ENCODE data around the gene ACVR1. TPM values are rescaled to one million over a fixed set of nuclear protein-coding genes. Genes with fewer than 3 reads are reported as not detected.
A peak's percentile ranks its signal among the peaks of the same experiment; 100 is the strongest.

Gene ACVR1
- total and polyA plus RNA-seq, 9 of the 15 experiments (the other 6 are each of a cell fraction or from before 2014, with no cell fraction given): 3.8 to 14.3 (median 6.9) TPM

- no peak for TF ChIP-seq AFF4 (CRISPR knock-in tag; IDR thresholded peaks at IDR 0.05)
- no peak for TF ChIP-seq HOMEZ (CRISPR knock-in tag; IDR thresholded peaks at IDR 0.05)
- TF ChIP-seq ELF2 (CRISPR knock-in tag; IDR thresholded peaks at IDR 0.05): no peak
- TF ChIP-seq NR2C2 (CRISPR knock-in tag; IDR thresholded peaks at IDR 0.05): no peak
- TF ChIP-seq NR2C2 (tag; IDR thresholded peaks at IDR 0.05): peak; percentile 30
- peak; percentile 61 for TF ChIP-seq NCOR1 (IDR thresholded peaks at IDR 0.05)
- no peak for TF ChIP-seq NR3C1 (CRISPR knock-in tag; IDR thresholded peaks at IDR 0.05)
- TF ChIP-seq, protein P1, sequence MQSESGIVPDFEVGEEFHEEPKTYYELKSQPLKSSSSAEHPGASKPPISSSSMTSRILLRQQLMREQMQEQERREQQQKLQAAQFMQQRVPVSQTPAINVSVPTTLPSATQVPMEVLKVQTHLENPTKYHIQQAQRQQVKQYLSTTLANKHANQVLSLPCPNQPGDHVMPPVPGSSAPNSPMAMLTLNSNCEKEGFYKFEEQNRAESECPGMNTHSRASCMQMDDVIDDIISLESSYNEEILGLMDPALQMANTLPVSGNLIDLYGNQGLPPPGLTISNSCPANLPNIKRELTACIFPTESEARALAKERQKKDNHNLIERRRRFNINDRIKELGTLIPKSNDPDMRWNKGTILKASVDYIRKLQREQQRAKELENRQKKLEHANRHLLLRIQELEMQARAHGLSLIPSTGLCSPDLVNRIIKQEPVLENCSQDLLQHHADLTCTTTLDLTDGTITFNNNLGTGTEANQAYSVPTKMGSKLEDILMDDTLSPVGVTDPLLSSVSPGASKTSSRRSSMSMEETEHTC (IDR thresholded peaks at IDR 0.05): no peak
- no peak for TF ChIP-seq ZNF436 (CRISPR knock-in tag; IDR thresholded peaks at IDR 0.05)
- no peak for TF ChIP-seq ZNF699 (CRISPR knock-in tag; IDR thresholded peaks at IDR 0.05; ENCODE audit: insufficient replicate concordance)
- TF ChIP-seq KLF10 (CRISPR knock-in tag; IDR thresholded peaks at IDR 0.05): no peak
- TF ChIP-seq, protein P2, sequence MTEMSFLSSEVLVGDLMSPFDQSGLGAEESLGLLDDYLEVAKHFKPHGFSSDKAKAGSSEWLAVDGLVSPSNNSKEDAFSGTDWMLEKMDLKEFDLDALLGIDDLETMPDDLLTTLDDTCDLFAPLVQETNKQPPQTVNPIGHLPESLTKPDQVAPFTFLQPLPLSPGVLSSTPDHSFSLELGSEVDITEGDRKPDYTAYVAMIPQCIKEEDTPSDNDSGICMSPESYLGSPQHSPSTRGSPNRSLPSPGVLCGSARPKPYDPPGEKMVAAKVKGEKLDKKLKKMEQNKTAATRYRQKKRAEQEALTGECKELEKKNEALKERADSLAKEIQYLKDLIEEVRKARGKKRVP (CRISPR knock-in tag; IDR thresholded peaks at IDR 0.05): no peak
- TF ChIP-seq SPI1 (IDR thresholded peaks at IDR 0.05; ENCODE audit: borderline replicate concordance, low read depth, low read length): peak; percentile 93
- no peak for TF ChIP-seq HDAC8 (tag; IDR thresholded peaks at IDR 0.05)
- no peak for TF ChIP-seq E4F1 (CRISPR knock-in tag; IDR thresholded peaks at IDR 0.05; ENCODE audit: borderline replicate concordance)
- TF ChIP-seq CAMTA2 (CRISPR knock-in tag; conservative IDR thresholded peaks at IDR 0.05): no peak
- peak; percentile 44 for TF ChIP-seq RBBP5 (IDR thresholded peaks at IDR 0.05; ENCODE audit: borderline replicate concordance, insufficient read depth, low read length, poor library complexity, severe bottlenecking)
- no peak for TF ChIP-seq ZKSCAN3 (CRISPR knock-in tag; IDR thresholded peaks at IDR 0.05)
Observed at GRCh38 chr2:157876066-157876785, at the start of gene ACVR1 (continued).

Measured in K562 (cell line).